GM18526 (cell line): ENCODE data around the gene CCDC92B.
A peak's percentile ranks its signal among the peaks of the same experiment; 100 is the strongest.

ENCODE experiments used
- POLR2A ChIP-seq: IDR thresholded peaks from 3 replicates; pipeline ENCODE4 v1.6.1; 2011; ENCODE audit not compliant: insufficient read length; ENCODE audit errors: extremely low read depth

Gene CCDC92B

DNA sequence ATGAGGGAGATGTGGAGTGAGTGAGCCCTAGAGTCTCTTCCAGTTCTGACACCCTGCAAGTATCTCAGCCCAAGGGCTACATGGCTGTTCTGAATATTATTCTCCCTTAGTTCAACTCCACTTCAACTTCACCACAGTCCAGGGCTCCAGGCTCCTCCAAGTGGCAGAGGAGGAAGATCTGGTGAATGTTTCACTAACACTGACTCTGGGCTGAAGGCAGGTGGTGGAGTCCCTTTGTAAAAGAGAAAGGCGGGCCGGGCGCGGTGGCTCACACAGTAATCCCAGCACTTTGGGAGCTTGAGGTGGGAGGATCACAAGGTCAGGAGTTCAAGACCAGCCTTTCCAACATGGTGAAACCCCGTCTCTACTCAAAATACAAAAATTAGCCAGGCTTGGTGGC lies 13.6 kb downstream of the CCDC92B start:
- no peak for TF ChIP-seq POLR2A

DNA sequence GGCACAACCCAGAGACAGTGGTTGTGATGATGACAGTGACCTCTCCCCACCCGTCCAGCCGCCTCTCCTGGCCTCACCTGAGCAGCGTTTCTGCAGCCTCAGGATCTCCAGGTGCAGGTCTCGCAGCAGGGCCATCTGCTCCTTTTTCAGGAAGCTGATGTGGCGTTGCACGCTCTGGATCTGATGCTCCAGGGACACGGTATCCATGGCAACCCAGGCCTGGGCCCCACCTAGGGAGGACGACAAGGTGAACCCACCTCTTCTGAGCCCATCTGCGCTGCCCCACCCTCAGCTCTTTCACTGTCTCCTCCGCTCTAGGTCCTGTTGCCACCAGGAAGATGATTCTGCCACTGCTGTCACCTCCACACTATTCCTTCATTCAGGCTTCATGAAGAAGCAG lies 14.5 kb downstream of the CCDC92B start:
- no peak for TF ChIP-seq POLR2A

DNA sequence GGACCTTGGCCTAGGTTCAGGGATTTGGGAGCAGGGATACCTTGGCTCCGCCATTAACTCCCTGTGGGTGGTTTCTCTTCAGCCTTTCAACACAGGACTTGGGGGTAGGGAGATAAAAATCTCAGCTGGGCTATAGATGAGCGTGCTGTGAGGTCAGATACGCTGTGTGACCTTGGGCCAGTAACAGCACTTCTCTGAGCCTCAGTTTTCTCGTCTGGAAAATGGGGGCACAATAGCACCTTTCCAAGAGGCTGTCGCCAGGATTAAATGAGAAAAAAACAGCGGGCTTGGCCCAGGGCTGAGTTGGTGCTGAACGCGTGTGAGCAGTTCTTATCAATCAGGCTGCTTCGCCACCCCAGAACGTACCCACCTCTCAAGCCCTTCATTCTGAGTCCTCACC lies 17.6 kb downstream of the CCDC92B start:
- TF ChIP-seq POLR2A: no peak

DNA sequence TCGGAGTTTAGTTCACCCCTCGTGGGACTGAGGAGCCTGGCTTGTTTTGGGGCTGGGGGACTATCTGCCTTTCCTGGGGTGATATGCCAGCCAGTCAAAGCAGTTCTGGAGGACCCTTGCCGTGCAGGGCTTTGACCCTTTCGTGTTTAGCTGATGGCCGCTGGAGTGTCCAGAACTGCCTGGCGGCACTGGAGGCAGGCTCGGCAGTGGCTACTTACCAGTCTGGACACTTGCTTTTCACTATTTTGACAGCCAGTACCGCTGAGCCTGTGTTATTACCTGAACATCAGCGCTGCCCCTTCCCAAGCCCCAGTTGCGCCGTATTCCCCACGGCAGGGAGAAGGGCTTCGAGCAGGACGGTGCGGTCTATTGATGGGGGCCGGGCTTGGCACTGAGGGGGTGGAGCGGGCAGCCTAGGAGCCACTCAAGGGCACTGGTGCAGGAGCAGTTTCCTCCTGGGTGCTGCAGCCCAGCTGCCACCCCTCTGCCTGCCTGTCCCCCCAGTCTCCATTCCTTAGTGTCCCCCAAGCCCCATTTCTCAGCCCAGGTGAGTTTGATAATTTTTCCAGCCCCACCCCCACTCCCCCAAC lies 18.6 kb downstream of the CCDC92B start:
- no peak for TF ChIP-seq POLR2A

DNA sequence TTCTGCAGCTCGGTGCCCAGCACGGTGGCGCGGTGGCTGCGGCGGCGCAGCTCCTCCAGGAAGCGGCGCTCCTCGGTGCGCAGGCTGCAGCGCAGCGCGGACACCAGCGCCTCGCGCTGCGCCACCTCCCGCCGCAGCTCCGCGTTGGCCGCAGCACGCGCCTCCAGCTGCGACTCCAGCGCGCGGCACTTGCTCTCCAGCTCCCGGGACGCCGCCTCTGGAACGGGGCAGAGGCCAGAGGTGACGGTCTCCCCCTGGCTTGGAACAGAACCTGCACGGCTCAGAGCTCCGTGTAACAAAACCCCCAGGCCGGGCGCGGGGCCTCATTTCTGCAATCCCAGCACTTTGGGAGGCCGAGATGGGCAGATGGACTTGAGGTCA lies 24.7 kb downstream of the CCDC92B start:
- no peak for TF ChIP-seq POLR2A

DNA sequence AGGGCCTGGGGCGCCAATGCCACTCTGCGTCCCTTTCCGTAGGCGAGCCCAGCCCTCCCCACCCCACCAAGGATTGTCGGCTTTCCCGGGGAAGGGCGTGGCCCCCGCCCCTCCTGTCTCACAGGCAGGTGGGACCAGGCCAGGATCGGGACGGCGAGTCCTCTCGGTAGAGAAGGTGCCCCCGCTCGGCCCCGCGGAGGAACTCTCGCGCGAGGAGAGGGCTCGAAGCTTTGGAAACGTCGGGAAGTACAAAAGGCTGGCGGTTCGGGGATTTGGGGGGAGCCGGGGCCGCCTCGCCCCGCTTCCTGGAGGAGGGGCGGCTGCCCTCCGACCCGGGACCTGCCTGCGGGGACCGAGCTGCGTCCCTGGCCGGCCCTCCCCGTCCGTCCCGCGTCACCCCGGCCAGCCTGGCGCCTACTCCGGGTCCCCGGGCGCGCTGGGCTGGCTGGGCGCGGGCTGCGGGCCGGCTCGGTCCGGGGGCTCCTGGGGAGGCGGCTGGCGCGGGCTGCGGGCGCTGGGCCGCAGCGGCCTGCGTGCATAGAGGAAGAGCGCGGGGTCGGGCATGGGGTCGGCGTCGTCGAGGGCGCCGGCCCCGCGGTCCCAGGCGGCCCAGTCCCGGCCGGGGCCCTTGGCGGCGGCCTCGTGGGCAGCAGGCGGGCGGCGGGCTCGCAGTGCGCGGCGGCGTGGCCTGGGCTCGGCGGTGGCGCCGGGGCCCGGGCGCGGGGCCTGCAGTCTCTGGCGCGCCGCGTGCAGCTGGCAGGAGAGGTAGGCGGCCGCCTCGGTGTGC lies 25.3 kb downstream of the CCDC92B start:
- no peak for TF ChIP-seq POLR2A

DNA sequence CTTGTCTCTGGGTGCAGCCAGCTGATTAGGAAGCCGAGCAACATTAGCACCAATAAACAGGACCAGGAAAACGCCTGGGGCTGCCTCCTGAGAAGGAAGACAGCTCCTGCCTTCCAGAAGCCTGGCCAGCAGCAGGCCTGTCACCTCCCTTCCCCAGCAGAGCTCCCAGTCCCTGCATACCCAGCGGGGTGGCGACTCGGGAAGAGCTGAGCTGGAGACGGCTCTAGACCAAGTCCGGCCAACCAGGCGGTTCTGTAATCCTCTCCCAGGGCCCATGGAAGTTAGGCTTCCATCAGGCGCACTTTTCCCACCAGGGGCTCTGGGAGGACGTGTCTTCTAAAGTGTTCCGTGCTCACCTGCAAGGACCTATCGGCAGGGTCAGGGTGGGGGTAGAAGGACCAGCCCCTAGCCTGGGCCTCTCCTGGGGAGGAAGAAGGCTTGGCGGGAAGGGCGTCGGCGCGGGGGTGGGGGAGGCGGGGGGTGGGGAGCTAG lies 25.9 kb downstream of the CCDC92B start:
- TF ChIP-seq POLR2A: no peak

DNA sequence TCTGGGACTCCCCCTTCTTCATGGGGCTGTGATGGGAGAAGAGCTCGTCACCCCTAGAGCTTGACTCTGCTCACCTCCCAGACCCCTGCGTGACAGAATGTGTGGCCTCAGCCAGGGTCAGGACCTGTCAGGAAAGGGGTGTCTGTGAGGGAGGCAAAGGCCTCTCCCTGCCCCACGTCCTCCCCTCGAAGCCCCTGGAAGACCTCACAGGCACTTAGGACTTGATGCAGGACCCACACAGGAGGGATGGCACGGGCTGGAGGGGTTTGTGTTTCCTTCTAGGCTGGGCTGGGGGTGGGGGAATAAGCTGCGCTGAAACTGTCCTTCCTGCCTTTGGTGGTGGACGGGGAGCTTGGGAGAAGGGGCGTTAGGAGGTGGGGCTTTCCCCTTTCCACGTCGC lies 26.8 kb downstream of the CCDC92B start:
- TF ChIP-seq POLR2A: no peak

DNA sequence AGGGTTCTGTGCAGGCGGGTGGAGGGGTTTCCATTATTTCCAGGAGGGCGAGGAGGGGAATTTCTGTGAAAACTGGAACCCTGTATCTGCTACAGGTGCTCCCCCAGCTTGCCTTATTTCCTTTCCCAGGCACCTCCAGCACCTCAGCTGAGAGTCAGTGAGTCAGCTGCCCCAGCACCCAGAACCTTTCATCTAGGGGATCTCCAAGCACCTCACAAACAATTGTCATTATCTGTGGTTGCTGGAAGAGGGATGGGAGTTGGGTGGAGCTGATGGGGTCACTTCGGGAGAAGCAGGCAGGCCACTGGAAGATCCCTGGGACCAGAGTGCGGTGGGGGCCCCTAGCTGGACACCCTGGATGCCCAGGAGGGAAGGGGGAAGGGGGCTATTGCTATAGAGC lies 27.8 kb downstream of the CCDC92B start:
- no peak for TF ChIP-seq POLR2A

DNA sequence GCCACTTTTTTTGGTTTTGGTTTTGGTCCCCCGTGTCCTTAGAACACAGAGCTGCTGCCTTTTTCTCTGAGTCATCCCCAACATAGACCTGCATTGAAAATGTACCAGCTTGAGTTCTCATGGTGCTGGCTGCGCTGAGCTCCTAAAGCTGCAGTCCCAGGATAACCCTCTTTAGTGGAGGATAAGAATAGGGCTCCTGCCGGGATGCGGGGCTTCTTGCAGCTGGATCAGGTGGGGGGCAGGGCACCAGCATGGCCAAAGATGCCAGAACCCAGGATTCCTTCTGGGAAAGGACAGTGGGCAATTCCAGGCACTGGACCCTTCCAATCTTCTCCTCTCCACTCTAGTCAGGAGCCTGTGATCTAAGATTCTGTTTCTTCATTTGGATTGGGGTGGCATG lies 29.6 kb downstream of the CCDC92B start:
- TF ChIP-seq POLR2A: no peak

DNA sequence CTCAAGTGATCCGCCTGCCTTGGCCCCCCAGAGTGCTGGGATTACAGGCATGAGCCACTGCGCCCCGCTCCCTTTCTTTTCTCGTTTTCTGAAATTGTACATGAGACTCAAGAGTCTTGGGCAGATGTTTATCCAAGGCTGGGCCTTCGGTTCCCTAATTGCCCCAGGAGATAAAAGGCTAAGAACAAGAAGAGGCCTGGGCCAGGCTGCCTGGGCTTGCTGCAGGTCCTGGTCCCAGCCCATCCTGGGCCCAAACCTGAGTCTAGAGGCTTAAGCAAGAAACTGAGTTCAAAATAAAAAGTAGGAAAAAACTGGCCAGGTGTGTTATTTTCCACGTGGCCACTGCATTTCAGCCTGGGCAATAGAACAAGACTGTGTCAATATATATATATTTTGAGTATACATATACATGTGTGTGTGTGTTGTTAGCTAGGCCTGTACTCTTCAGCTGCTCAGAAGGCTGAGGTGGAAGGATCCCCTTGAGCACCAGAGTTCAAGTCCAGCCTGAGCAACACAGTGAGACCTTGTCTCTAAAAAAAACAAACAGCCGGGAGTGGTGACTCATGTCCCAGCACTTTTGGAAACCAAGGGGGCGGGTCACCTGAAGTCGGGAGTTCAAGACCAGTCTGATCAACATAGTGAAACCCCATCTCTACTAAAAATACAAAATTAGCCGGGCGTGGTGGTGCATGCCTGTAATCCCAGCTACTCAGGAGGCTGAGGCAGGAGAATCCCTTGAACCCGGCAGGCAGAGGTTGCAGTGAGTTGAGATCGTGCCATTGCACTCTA lies 31.1 kb downstream of the CCDC92B start:
- no peak for TF ChIP-seq POLR2A

DNA sequence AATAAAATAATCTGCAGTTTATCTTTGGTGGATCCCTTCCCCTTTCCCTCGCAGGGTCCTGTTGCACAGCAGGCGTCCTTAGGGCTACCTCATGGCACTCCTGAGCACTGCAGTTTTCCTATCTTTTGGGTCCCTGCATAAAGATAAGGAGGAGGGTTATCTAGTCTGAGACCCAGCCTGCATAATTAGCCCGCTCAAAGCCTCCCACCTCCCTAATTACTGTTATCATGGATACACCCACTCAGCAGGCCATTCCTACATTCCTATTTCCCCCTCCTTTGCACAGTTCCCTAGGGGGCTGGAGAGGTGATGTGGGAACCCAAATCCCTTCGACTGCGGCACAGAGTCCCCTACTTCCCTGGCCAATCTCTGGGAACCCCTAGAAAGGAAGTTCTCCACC lies 32.8 kb downstream of the CCDC92B start:
- no peak for TF ChIP-seq POLR2A

DNA sequence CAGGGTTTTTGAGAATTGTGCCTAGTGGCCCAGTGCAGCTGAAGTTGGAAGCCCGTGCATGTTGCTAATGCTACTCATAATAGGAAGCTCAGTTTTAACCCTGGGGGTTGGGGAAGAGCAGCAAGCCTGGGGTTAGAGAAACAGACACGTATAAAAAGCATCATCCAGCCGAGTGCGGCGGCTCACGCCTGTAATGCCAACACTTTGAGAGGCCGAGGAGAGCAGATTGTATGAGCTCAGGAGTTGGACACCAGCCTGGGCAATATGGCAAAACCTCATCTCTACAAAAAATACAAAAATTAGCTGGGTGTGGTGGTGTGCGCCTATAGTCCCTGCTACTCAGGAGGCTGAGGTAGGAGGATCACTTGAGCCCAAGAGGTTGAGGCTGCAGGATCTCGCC lies 35.6 kb downstream of the CCDC92B start:
- no peak for TF ChIP-seq POLR2A

DNA sequence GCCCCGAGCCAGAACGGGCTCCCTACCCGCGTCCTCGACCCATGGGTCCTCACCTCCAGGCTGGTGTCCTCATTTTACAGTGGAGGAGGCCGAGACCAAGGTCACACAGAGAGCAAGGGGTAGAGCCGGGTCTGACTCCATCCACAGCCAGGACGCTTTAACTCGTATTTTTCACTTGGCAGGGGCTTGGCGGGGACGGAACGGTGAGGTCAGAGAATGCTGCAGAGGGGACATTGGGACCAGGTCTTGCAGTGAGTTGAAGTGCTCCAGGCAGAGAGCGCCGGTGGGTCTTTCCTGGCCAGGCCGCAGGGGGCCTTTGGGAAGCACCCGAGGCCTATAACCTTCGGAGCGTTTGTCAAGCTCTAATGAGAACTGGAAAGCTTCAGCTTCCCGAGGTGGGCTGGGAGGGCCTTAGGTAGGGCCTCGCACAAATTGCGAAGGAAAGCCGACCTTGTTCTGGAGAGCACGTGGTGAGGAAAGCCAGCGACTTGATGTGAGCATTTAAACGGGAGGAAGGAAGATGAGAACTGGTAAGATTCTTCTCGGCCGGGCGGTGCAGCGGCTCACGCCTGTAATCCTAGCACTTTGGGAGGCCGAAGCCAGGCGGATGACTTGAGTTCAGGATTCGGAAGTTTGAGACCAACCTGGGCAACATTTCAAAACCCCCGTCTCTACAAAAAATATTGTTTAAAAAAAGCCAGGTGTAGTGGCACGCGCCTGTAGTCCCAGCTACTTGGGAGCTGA lies 37.0 kb downstream of the CCDC92B start:
- TF ChIP-seq POLR2A: no peak

DNA sequence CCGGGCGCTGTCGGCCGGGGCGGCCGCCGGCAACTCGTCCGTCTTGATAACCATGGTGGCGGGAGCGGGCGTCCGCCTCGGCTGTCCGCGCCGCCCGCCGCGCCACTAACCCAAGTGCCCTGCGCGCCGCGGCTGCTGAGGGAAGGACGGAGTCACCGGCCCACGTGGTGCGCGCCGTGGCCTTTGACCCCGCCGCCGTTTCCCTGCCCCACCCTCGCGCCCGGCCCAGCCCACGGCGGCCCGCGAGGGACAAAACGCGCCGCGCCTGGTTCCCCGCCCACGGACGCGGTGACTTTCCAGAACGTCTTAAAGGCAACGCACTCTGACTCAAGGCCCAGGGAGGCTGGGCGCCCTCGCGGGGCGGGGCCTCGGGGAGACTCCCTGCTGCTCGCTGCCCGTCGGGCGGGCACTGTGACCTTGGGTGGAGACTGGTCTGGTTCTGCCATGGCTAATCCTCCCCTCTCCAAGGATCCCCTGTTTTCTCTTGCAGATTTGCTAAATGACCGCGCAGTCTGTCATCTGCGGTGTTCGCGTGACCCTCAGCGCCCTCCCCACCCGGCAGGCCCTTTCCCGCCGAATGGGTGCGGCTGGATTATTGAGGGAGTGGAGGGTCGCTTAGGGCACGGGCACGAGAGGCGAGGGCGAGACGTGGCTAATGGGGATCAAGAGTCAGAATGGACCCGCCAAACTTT lies 37.7 kb downstream of the CCDC92B start, which contains the start of gene CLUH:
TSS of gene CLUH (minus strand) at position 157 of the 692 bp plus-strand sequence. CDS start at position 54, 103 bp downstream.
- peak; percentile 72 for TF ChIP-seq POLR2A
